HG03135 (cell line): Measurements from ENCODE around the gene MAP1LC3B2.

ENCODE experiments used
- ATAC-seq: cut with Tn5 transposase; IDR thresholded peaks from one replicate; pipeline ENCODE4 v1.9.1; 2021; ENCODE audit warnings: mild to moderate bottlenecking, moderate library complexity; ENCODE audit not compliant: unreplicated experiment

MAP1LC3B2 gene

GRCh38 chr12:116559162-116559935 lies at the start of gene MAP1LC3B2:
MAP1LC3B2 (plus strand) TSS chr12:116559381; CDS start chr12:116575943, 16,562 bp downstream.
- peak; percentile 80 for ATAC-seq

GRCh38 chr12:116513944-116514343 lies 45.2 kb upstream of the MAP1LC3B2 start:
- ATAC-seq = no peak

- ATAC-seq = no peak
Measured at GRCh38 chr12:116515684-116516083, 43.5 kb upstream of the MAP1LC3B2 start.

- ATAC-seq = no peak
Measured at GRCh38 chr12:116516657-116517056, 42.5 kb upstream of the MAP1LC3B2 start.

GRCh38 chr12:116517431-116518045 lies 41.6 kb upstream of the MAP1LC3B2 start:
- ATAC-seq = no peak

GRCh38 chr12:116520225-116520760 lies 38.9 kb upstream of the MAP1LC3B2 start:
- ATAC-seq = no peak

GRCh38 chr12:116520801-116521471 lies 38.2 kb upstream of the MAP1LC3B2 start:
- no peak for ATAC-seq

GRCh38 chr12:116524311-116524710 lies 34.9 kb upstream of the MAP1LC3B2 start:
- no peak for ATAC-seq

- ATAC-seq = no peak
Measured at GRCh38 chr12:116524964-116525379, 34.2 kb upstream of the MAP1LC3B2 start.

- ATAC-seq = no peak
Measured at GRCh38 chr12:116525418-116526001, 33.7 kb upstream of the MAP1LC3B2 start.

GRCh38 chr12:116528065-116528464 lies 31.1 kb upstream of the MAP1LC3B2 start:
- ATAC-seq = no peak

GRCh38 chr12:116528498-116528897 lies 30.7 kb upstream of the MAP1LC3B2 start:
- ATAC-seq = no peak

GRCh38 chr12:116529048-116529447 lies 30.1 kb upstream of the MAP1LC3B2 start:
- ATAC-seq = no peak

- no peak for ATAC-seq
Measured at GRCh38 chr12:116529686-116530085, 29.5 kb upstream of the MAP1LC3B2 start.

GRCh38 chr12:116532428-116532827 lies 26.8 kb upstream of the MAP1LC3B2 start:
- no peak for ATAC-seq

GRCh38 chr12:116532986-116533342 lies 26.2 kb upstream of the MAP1LC3B2 start:
- peak; percentile 13 for ATAC-seq

GRCh38 chr12:116533343-116534251 lies 25.6 kb upstream of the MAP1LC3B2 start:
- peak; percentile 45 for ATAC-seq

GRCh38 chr12:116534311-116535121 lies 24.7 kb upstream of the MAP1LC3B2 start:
- ATAC-seq = no peak

GRCh38 chr12:116535241-116535640 lies 23.9 kb upstream of the MAP1LC3B2 start:
- ATAC-seq = no peak
